GM13976 (cell line): ENCODE results near the gene SCAF11.

Experiments
- DNase-seq: peaks from one replicate; pipeline ENCODE4 v3.0.0; 2012; ENCODE audit warnings: low spot score
- in situ Hi-C: fragments of 300-500 bp; cut with MboI; formaldehyde crosslinking; loops from one replicate; pipeline ENCODE4 v1.12.0; 2022; ENCODE audit warnings: low sequenced_read_pairs, mixed read lengths, inconsistent platforms; ENCODE audit not compliant: unreplicated experiment
- TF ChIP-seq, protein P1 (sequence below): IDR thresholded peaks from 2 replicates; pipeline ENCODE4 v1.5.1; 2012; ENCODE audit warnings: borderline replicate concordance, mild to moderate bottlenecking; ENCODE audit not compliant: insufficient read depth; ENCODE audit errors: extremely low read depth, missing control alignments, control extremely low read depth

The SCAF11 gene

DNA sequence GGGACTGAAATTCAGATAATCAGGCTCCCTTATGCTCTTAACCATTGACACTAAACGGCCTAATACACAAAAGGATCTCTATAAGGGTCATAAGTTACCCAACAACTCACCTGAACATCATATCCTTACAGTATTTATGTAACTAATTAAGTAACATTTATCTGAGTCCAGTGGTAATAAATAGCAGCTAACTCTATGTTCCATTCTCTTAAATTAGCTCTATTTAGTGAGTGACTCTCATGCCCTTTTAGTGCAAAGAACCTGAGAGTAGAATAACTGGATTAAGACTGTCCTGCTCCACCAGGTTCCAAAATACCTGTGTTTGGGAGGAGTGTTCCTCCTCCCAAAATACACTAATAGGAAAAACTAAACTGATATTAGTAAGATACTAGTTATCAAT is 9.8 kb downstream of the SCAF11 start:
- DNase-seq, result no peak
- in situ Hi-C loops, result loop anchor here (10.0 kb wide), 1 partner anchor 246 kb away; no protein-coding TSS in a partner anchor

DNA sequence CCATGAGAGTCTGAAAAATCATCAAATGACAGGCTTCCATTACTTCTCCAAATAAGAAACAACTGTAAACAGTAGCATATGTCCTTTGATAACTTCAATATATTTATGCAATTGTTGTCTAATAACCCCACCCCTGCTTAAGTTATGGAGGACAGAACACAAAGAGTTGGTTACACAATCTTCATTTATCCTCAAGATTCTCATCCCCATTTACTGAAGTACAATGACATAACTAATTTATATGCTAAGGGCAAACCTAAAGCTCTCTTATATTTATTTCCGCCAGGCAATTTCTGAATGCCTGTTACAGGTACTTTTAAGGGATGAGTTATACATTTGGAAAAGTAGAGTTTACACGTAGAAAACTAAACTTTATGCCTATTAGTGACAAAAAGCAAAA is 12.3 kb downstream of the SCAF11 start:
- in situ Hi-C loops, result no loop called here
- no peak for DNase-seq
- TF ChIP-seq, protein P1, sequence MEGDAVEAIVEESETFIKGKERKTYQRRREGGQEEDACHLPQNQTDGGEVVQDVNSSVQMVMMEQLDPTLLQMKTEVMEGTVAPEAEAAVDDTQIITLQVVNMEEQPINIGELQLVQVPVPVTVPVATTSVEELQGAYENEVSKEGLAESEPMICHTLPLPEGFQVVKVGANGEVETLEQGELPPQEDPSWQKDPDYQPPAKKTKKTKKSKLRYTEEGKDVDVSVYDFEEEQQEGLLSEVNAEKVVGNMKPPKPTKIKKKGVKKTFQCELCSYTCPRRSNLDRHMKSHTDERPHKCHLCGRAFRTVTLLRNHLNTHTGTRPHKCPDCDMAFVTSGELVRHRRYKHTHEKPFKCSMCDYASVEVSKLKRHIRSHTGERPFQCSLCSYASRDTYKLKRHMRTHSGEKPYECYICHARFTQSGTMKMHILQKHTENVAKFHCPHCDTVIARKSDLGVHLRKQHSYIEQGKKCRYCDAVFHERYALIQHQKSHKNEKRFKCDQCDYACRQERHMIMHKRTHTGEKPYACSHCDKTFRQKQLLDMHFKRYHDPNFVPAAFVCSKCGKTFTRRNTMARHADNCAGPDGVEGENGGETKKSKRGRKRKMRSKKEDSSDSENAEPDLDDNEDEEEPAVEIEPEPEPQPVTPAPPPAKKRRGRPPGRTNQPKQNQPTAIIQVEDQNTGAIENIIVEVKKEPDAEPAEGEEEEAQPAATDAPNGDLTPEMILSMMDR, result no peak

More for the DNA sequence above, 9.8 kb downstream of the SCAF11 start:
- TF ChIP-seq, protein P1, result no peak

DNA sequence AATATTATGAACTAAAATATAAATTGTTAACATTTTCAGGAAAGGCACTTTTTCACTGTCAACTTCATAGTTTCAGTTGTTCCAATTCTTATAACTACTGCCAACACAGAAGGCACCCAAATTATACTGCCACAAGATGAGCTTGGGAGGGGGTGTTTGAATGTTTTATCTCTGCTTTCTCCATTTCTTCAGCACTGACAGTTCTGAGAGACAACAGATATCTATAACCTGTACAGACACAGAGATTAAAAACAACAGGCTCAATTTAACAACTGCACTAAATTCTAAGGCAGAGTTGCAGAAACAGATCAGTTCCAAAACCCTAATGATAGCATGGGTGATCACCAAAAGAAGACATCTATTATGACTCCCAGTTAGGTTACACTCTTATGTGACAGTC is 12.8 kb downstream of the SCAF11 start:
- TF ChIP-seq, protein P1, result no peak
- in situ Hi-C loops, result no loop called here
- no peak for DNase-seq

- TF ChIP-seq, protein P1, result no peak
- DNase-seq, result no peak
- in situ Hi-C loops, result no loop called here
These were observed 14.9 kb downstream of the SCAF11 start for GRCh38 chr12:45975506-45975905.

- DNase-seq, result no peak
- in situ Hi-C loops, result no loop called here
- TF ChIP-seq, protein P1, result no peak
These were observed 15.5 kb downstream of the SCAF11 start for GRCh38 chr12:45974883-45975282.

- in situ Hi-C loops, result no loop called here
- TF ChIP-seq, protein P1, result no peak
- DNase-seq, result no peak
These were observed 16.1 kb downstream of the SCAF11 start for GRCh38 chr12:45974171-45974719.

- TF ChIP-seq, protein P1, result no peak
- in situ Hi-C loops, result no loop called here
- DNase-seq, result no peak
These were observed 16.8 kb downstream of the SCAF11 start for GRCh38 chr12:45973526-45973925.
